ENCODE results near the gene KHDRBS2.
"Not testable (repeated sequence)": the region's sequence is repeated elsewhere in the genome, so short reads cannot be mapped to it uniquely, and the experiment has no call there.

Gene KHDRBS2

GRCh38 chr6:61841958-61842357, 444.1 kb downstream of the KHDRBS2 start:
- no peak for DNase-seq

GRCh38 chr6:61835237-61835636, 450.8 kb downstream of the KHDRBS2 start:
- no peak for DNase-seq

GRCh38 chr6:61833176-61833755, 452.8 kb downstream of the KHDRBS2 start:
- DNase-seq: no peak

- DNase-seq: no peak
These were observed 468.3 kb downstream of the KHDRBS2 start for GRCh38 chr6:61817716-61818115.

- no peak for DNase-seq
These were observed 476.0 kb downstream of the KHDRBS2 start for GRCh38 chr6:61810047-61810446.

GRCh38 chr6:61809004-61809595, 476.9 kb downstream of the KHDRBS2 start:
- no peak for DNase-seq

- DNase-seq: no peak
These were observed 498.0 kb downstream of the KHDRBS2 start for GRCh38 chr6:61787998-61788397.

- not testable (repeated sequence) for DNase-seq
These were observed 516.6 kb downstream of the KHDRBS2 start for GRCh38 chr6:61769446-61769845.

- DNase-seq: no peak
These were observed 530.3 kb downstream of the KHDRBS2 start for GRCh38 chr6:61755739-61756138.

GRCh38 chr6:61751986-61752385, 534.0 kb downstream of the KHDRBS2 start:
- no peak for DNase-seq

- DNase-seq: no peak
These were observed 540.0 kb downstream of the KHDRBS2 start for GRCh38 chr6:61745994-61746393.

GRCh38 chr6:61711849-61712248, 574.2 kb downstream of the KHDRBS2 start:
- no peak for DNase-seq

- no peak for DNase-seq
These were observed 597.9 kb downstream of the KHDRBS2 start for GRCh38 chr6:61688165-61688564.

GRCh38 chr6:61682562-61682961, 603.5 kb downstream of the KHDRBS2 start:
- no peak for DNase-seq

- DNase-seq: no peak
These were observed 606.4 kb downstream of the KHDRBS2 start for GRCh38 chr6:61679625-61680024.

- DNase-seq: no peak
These were observed 610.3 kb downstream of the KHDRBS2 start for GRCh38 chr6:61675734-61676133.

- DNase-seq: no peak
These were observed 636.2 kb downstream of the KHDRBS2 start for GRCh38 chr6:61649845-61650244.

- DNase-seq: no peak
These were observed 645.6 kb downstream of the KHDRBS2 start for GRCh38 chr6:61640463-61640862.

Measured in T-helper 9 cell (primary cell).